DND-41 (cell line): ENCODE measurements around the gene NRCAM.

Source experiments
- ATAC-seq: fragments of 200-7000 bp; cut with Tn5 transposase; 3 replicates; pipeline ENCODE4 v1.9.1; 2021; ENCODE audit warnings: low read depth; ENCODE audit not compliant: insufficient read depth
- DNase-seq: peaks from one replicate; pipeline ENCODE4 v3.0.0-alpha.2; 2020
- H2AFZ ChIP-seq: 2 replicates; pipeline ENCODE4 v1.6.0; 2012; ENCODE audit warnings: low read depth, low read length
- H3K27ac ChIP-seq: 2 replicates; pipeline ENCODE4 v1.5.1; 2012; ENCODE audit warnings: low read length, inconsistent platforms
- H3K27me3 ChIP-seq: fragments of 200-600 bp; sonication (generic); 2 replicates; pipeline ENCODE4 v1.6.0; 2012; ENCODE audit warnings: low read length, mild to moderate bottlenecking, inconsistent platforms; ENCODE audit not compliant: insufficient read depth, poor library complexity
- H3K36me3 ChIP-seq: 2 replicates; pipeline ENCODE4 v1.5.1; 2012; ENCODE audit warnings: low read length, inconsistent platforms; ENCODE audit not compliant: insufficient read depth
- H3K4me1 ChIP-seq: 2 replicates; pipeline ENCODE4 v1.5.1; 2012; ENCODE audit warnings: mild to moderate bottlenecking, low read length; ENCODE audit not compliant: insufficient read depth
- H3K4me2 ChIP-seq: 2 replicates; pipeline ENCODE4 v1.6.0; 2012; ENCODE audit warnings: mild to moderate bottlenecking, moderate library complexity, low read length, inconsistent platforms; ENCODE audit not compliant: insufficient read depth
- H3K4me3 ChIP-seq, 2 experiments: fragments of 200-600 bp in 1 of 2; shearing (Covaris generic) in 1 of 2; 2 replicates each; pipeline ENCODE4 v1.5.1; 2012 to 2016; ENCODE audit warnings: inconsistent platforms in 2 of 2, low read length in 2 of 2, mild to moderate bottlenecking in 2 of 2, low read depth in 1 of 2, moderate library complexity in 1 of 2
- H3K79me2 ChIP-seq: 2 replicates; pipeline ENCODE4 v1.6.0; 2012; ENCODE audit warnings: low read length, inconsistent platforms; ENCODE audit not compliant: insufficient read depth
- H3K9ac ChIP-seq: 2 replicates; pipeline ENCODE4 v1.6.0; 2012; ENCODE audit warnings: low read depth, mild to moderate bottlenecking, inconsistent platforms, low read length, moderate library complexity
- H3K9me3 ChIP-seq: 2 replicates; pipeline ENCODE4 v1.5.1; 2012; ENCODE audit warnings: low read length, moderate library complexity, mild to moderate bottlenecking, inconsistent platforms; ENCODE audit not compliant: insufficient read depth, severe bottlenecking
- H4K20me1 ChIP-seq: 2 replicates; pipeline ENCODE4 v1.6.0; 2012; ENCODE audit warnings: low read length; ENCODE audit not compliant: insufficient read depth
- EZH2 ChIP-seq: IDR thresholded peaks from 3 replicates; pipeline ENCODE4 v1.6.1; 2012; ENCODE audit warnings: borderline replicate concordance, low read depth, mild to moderate bottlenecking, moderate library complexity, low read length, inconsistent platforms; ENCODE audit not compliant: severe bottlenecking
- TF ChIP-seq, protein P1 (sequence below): IDR thresholded peaks from 2 replicates; pipeline ENCODE4 v1.5.1; 2012; ENCODE audit warnings: borderline replicate concordance, low read length, moderate library complexity, mild to moderate bottlenecking; ENCODE audit not compliant: poor library complexity, severe bottlenecking; ENCODE audit errors: extremely low read depth

Gene NRCAM

DNA sequence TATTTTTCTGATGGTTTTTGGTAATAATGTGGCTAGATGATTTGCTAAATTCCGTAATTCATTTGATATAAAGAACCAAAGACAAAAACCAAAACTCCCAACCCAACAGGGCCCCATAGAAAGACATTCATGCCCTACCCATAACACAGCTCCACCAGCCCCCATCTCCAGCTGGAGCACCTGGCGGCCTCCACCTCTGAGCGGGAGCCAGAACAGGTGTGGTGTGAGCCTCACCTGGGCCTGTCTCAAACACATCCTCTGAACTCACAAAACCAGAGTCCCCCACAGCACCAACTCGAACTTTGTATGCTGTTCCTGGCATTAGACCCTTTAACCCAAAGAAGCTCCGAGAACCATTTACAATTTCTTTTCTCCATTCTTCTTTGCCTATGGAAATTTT lies 289.5 kb downstream of the NRCAM start:
- Histone ChIP-seq H3K27ac (no peak overlapping the region), H3K4me2 (no peak overlapping the region), H3K9ac (no peak overlapping the region), H3K79me2 (no peaks in the 10 kb centered on the region), H3K9me3 (no peaks in the 10 kb centered on the region), H2AFZ (no peak overlapping the region), H3K36me3 (no peaks in the 10 kb centered on the region), H3K4me1 (no peaks in the 10 kb centered on the region), H3K27me3 (no peaks in the 10 kb centered on the region), H3K4me3 (no peak overlapping the region), H4K20me1 (no peaks in the 10 kb centered on the region)
- TF ChIP-seq EZH2: no peak
- TF ChIP-seq, protein P1, sequence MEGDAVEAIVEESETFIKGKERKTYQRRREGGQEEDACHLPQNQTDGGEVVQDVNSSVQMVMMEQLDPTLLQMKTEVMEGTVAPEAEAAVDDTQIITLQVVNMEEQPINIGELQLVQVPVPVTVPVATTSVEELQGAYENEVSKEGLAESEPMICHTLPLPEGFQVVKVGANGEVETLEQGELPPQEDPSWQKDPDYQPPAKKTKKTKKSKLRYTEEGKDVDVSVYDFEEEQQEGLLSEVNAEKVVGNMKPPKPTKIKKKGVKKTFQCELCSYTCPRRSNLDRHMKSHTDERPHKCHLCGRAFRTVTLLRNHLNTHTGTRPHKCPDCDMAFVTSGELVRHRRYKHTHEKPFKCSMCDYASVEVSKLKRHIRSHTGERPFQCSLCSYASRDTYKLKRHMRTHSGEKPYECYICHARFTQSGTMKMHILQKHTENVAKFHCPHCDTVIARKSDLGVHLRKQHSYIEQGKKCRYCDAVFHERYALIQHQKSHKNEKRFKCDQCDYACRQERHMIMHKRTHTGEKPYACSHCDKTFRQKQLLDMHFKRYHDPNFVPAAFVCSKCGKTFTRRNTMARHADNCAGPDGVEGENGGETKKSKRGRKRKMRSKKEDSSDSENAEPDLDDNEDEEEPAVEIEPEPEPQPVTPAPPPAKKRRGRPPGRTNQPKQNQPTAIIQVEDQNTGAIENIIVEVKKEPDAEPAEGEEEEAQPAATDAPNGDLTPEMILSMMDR: no peak
- DNase-seq (no peak), ATAC-seq (no peak)

GRCh38 chr7:108165723-108166122 lies 290.5 kb downstream of the NRCAM start:
- H3K4me1 ChIP-seq: no peaks in the 10 kb centered on the region
- H3K4me2 ChIP-seq: no peak overlapping the region
- ATAC-seq: no peak
- H3K4me3 ChIP-seq: no peak overlapping the region
- DNase-seq: no peak
- H3K36me3 ChIP-seq: no peaks in the 10 kb centered on the region
- H3K9ac ChIP-seq: no peak overlapping the region
- H3K79me2 ChIP-seq: no peaks in the 10 kb centered on the region
- H3K27ac ChIP-seq: no peak overlapping the region
- no peaks in the 10 kb centered on the region for H3K9me3 ChIP-seq
- no peak overlapping the region for H2AFZ ChIP-seq
- H3K27me3 ChIP-seq: no peaks in the 10 kb centered on the region
- TF ChIP-seq EZH2: no peak
- TF ChIP-seq, protein P1: no peak
- H4K20me1 ChIP-seq: no peaks in the 10 kb centered on the region

- no peak overlapping the region for H3K9ac ChIP-seq
- H4K20me1 ChIP-seq: no peaks in the 10 kb centered on the region
- DNase-seq (no peak), ATAC-seq (no peak)
- H3K27me3 ChIP-seq: no peaks in the 10 kb centered on the region
- no peaks in the 10 kb centered on the region for H3K4me1 ChIP-seq
- H3K27ac ChIP-seq: no peak overlapping the region
- no peaks in the 10 kb centered on the region for H3K79me2 ChIP-seq
- H3K4me3 ChIP-seq: no peak overlapping the region
- H3K36me3 ChIP-seq: no peaks in the 10 kb centered on the region
- H3K9me3 ChIP-seq: no peaks in the 10 kb centered on the region
- no peak overlapping the region for H3K4me2 ChIP-seq
- TF ChIP-seq, protein P1: no peak
- no peak for TF ChIP-seq EZH2
- H2AFZ ChIP-seq: no peak overlapping the region
Measured at GRCh38 chr7:108164946-108165345, 291.3 kb downstream of the NRCAM start.

- Histone ChIP-seq H3K9ac (no peak overlapping the region), H3K9me3 (no peaks in the 10 kb centered on the region)
- no peak for DNase-seq
Measured at GRCh38 chr7:108164342-108164741, 291.9 kb downstream of the NRCAM start.

More at GRCh38 chr7:108164342-108164741, 291.9 kb downstream of the NRCAM start:
- Histone ChIP-seq H3K4me1 (no peaks in the 10 kb centered on the region), H3K4me2 (no peak overlapping the region), H3K36me3 (no peaks in the 10 kb centered on the region), H3K79me2 (no peaks in the 10 kb centered on the region), H4K20me1 (no peaks in the 10 kb centered on the region), H3K27ac (no peak overlapping the region), H3K27me3 (no peaks in the 10 kb centered on the region), H3K4me3 (no peak overlapping the region), H2AFZ (no peak overlapping the region)
- TF ChIP-seq, protein P1: no peak
- TF ChIP-seq EZH2: no peak
- ATAC-seq: no peak
